Liver (tissue), 3 donors: ENCODE data around the gene FOXJ2.

ENCODE experiments used
- FOXA1 ChIP-seq: IDR thresholded peaks from 2 replicates; pipeline ENCODE4 v1.6.1; 2016; ENCODE audit warnings: antibody characterized with exemption
- GABPA ChIP-seq, 2 donors: IDR thresholded peaks in 1 of 2; conservative IDR thresholded peaks in 1 of 2; 2 replicates each; pipeline ENCODE4 v1.6.1; 2016; ENCODE audit warnings: antibody characterized with exemption in 2 of 2, mild to moderate bottlenecking in 1 of 2, moderate library complexity in 1 of 2
- RAD21 ChIP-seq, 2 donors: IDR thresholded peaks; 2 replicates each; pipeline ENCODE4 v1.6.1; 2016; ENCODE audit warnings: antibody characterized with exemption in 2 of 2, mild to moderate bottlenecking in 2 of 2
- SP1 ChIP-seq: IDR thresholded peaks from 2 replicates; pipeline ENCODE4 v1.6.1; 2018; ENCODE audit warnings: antibody characterized with exemption, mild to moderate bottlenecking
- YY1 ChIP-seq: IDR thresholded peaks from 2 replicates; pipeline ENCODE4 v1.6.1; 2016; ENCODE audit warnings: antibody characterized with exemption, mild to moderate bottlenecking
- TF ChIP-seq, protein P1 (sequence below): fragments of 150-350 bp; IDR thresholded peaks from 2 replicates; pipeline ENCODE4 v1.5.1; 2017; ENCODE audit warnings: improper control_type of control experiment, low read depth, low read length; ENCODE audit not compliant: missing input control
- TF ChIP-seq, protein P2 (sequence below): IDR thresholded peaks from 2 replicates; pipeline ENCODE4 v1.6.1; 2016; ENCODE audit warnings: antibody characterized with exemption, mild to moderate bottlenecking
- TF ChIP-seq, protein P3 (sequence below): IDR thresholded peaks from 2 replicates; pipeline ENCODE4 v1.6.1; 2016; ENCODE audit warnings: antibody characterized with exemption
- TF ChIP-seq, protein P4 (sequence below): IDR thresholded peaks from 2 replicates; pipeline ENCODE4 v1.6.1; 2016; ENCODE audit warnings: antibody characterized with exemption
- TF ChIP-seq, protein P5 (sequence below): IDR thresholded peaks from 2 replicates; pipeline ENCODE4 v1.6.1; 2016; ENCODE audit warnings: antibody characterized with exemption
- donor health status: healthy.
- donor health status: healthy.

- TF ChIP-seq, protein P1, sequence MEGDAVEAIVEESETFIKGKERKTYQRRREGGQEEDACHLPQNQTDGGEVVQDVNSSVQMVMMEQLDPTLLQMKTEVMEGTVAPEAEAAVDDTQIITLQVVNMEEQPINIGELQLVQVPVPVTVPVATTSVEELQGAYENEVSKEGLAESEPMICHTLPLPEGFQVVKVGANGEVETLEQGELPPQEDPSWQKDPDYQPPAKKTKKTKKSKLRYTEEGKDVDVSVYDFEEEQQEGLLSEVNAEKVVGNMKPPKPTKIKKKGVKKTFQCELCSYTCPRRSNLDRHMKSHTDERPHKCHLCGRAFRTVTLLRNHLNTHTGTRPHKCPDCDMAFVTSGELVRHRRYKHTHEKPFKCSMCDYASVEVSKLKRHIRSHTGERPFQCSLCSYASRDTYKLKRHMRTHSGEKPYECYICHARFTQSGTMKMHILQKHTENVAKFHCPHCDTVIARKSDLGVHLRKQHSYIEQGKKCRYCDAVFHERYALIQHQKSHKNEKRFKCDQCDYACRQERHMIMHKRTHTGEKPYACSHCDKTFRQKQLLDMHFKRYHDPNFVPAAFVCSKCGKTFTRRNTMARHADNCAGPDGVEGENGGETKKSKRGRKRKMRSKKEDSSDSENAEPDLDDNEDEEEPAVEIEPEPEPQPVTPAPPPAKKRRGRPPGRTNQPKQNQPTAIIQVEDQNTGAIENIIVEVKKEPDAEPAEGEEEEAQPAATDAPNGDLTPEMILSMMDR, result no peak
- TF ChIP-seq, protein P2, sequence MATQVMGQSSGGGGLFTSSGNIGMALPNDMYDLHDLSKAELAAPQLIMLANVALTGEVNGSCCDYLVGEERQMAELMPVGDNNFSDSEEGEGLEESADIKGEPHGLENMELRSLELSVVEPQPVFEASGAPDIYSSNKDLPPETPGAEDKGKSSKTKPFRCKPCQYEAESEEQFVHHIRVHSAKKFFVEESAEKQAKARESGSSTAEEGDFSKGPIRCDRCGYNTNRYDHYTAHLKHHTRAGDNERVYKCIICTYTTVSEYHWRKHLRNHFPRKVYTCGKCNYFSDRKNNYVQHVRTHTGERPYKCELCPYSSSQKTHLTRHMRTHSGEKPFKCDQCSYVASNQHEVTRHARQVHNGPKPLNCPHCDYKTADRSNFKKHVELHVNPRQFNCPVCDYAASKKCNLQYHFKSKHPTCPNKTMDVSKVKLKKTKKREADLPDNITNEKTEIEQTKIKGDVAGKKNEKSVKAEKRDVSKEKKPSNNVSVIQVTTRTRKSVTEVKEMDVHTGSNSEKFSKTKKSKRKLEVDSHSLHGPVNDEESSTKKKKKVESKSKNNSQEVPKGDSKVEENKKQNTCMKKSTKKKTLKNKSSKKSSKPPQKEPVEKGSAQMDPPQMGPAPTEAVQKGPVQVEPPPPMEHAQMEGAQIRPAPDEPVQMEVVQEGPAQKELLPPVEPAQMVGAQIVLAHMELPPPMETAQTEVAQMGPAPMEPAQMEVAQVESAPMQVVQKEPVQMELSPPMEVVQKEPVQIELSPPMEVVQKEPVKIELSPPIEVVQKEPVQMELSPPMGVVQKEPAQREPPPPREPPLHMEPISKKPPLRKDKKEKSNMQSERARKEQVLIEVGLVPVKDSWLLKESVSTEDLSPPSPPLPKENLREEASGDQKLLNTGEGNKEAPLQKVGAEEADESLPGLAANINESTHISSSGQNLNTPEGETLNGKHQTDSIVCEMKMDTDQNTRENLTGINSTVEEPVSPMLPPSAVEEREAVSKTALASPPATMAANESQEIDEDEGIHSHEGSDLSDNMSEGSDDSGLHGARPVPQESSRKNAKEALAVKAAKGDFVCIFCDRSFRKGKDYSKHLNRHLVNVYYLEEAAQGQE, result no peak
- TF ChIP-seq, protein P3, sequence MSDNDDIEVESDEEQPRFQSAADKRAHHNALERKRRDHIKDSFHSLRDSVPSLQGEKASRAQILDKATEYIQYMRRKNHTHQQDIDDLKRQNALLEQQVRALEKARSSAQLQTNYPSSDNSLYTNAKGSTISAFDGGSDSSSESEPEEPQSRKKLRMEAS, result no peak
- TF ChIP-seq YY1, result no peak
- no peak for TF ChIP-seq FOXA1
- no peak for TF ChIP-seq GABPA (IDR thresholded peaks at IDR 0.05 in 1 of 2, conservative IDR thresholded peaks at IDR 0.05 in 1 of 2)
- no peak for TF ChIP-seq SP1
- TF ChIP-seq, protein P4, sequence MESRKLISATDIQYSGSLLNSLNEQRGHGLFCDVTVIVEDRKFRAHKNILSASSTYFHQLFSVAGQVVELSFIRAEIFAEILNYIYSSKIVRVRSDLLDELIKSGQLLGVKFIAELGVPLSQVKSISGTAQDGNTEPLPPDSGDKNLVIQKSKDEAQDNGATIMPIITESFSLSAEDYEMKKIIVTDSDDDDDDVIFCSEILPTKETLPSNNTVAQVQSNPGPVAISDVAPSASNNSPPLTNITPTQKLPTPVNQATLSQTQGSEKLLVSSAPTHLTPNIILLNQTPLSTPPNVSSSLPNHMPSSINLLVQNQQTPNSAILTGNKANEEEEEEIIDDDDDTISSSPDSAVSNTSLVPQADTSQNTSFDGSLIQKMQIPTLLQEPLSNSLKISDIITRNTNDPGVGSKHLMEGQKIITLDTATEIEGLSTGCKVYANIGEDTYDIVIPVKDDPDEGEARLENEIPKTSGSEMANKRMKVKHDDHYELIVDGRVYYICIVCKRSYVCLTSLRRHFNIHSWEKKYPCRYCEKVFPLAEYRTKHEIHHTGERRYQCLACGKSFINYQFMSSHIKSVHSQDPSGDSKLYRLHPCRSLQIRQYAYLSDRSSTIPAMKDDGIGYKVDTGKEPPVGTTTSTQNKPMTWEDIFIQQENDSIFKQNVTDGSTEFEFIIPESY, result no peak
- no peak for TF ChIP-seq RAD21 (IDR thresholded peaks at IDR 0.05)
- TF ChIP-seq, protein P5, sequence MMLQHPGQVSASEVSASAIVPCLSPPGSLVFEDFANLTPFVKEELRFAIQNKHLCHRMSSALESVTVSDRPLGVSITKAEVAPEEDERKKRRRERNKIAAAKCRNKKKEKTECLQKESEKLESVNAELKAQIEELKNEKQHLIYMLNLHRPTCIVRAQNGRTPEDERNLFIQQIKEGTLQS, result no peak
Observed at GRCh38 chr12:8035440-8036010, 3.0 kb downstream of the FOXJ2 start.
